H1 (cell line): Measurements from ENCODE around the gene MFNG. TPM values are rescaled to one million over a fixed set of nuclear protein-coding genes. Genes with fewer than 3 reads are reported as not detected.

ENCODE experiments used
- CTCF ChIA-PET: fragments of 300-600 bp; sonication (Branson Sonifier 250); formaldehyde crosslinking; loops from one replicate; lab custom pipeline; 2021; ENCODE audit not compliant: partially characterized antibody; lab: Charles Lee
- POLR2A ChIA-PET: fragments of 300-600 bp; sonication (Branson Sonifier 250); formaldehyde crosslinking; loops from one replicate; lab custom pipeline; 2021; ENCODE audit warnings: inconsistent platforms; ENCODE audit not compliant: partially characterized antibody; lab: Charles Lee
- DNase-seq, 2 experiments: peaks; one replicate each; pipeline versions ENCODE4 v3.0.0 to v3.0.0-alpha.2; 2010 to 2022; ENCODE audit warnings: low spot score in 2 of 2, low read depth in 1 of 2, mixed read lengths in 1 of 2
- FAIRE-seq: peaks from 2 replicates; lab custom pipeline; 2011; peaks lifted over from hg19 to GRCh38; lab: Jason Lieb, UNC
- H2AFZ ChIP-seq: 2 replicates; pipeline ENCODE4 v1.8.1; 2012; ENCODE audit warnings: low read length, inconsistent platforms
- H2AK5ac ChIP-seq: 2 replicates; pipeline ENCODE4 v1.6.1; 2013; ENCODE audit warnings: low read depth, low read length
- H2BK120ac ChIP-seq: replicated peaks from 2 replicates; pipeline ENCODE3; 2013; ENCODE audit warnings: low read depth, low read length, inconsistent platforms
- H2BK12ac ChIP-seq: 2 replicates; pipeline ENCODE4 v1.6.1; 2013; ENCODE audit warnings: low read depth, low read length
- H2BK15ac ChIP-seq: 2 replicates; pipeline ENCODE4 v1.6.1; 2013; ENCODE audit warnings: low read length
- H2BK20ac ChIP-seq: 2 replicates; pipeline ENCODE4 v1.6.1; 2013; ENCODE audit warnings: low read length
- H2BK5ac ChIP-seq: 2 replicates; pipeline ENCODE4 v1.6.1; 2013; ENCODE audit warnings: low read depth, low read length
- H3K14ac ChIP-seq: 2 replicates; pipeline ENCODE4 v1.6.1; 2013; ENCODE audit warnings: inconsistent platforms; ENCODE audit not compliant: insufficient read length
- H3K18ac ChIP-seq: 2 replicates; pipeline ENCODE4 v1.6.1; 2013; ENCODE audit warnings: low read length; ENCODE audit errors: extremely low read depth
- H3K23ac ChIP-seq: 2 replicates; pipeline ENCODE4 v1.6.1; 2013; ENCODE audit warnings: inconsistent platforms; ENCODE audit not compliant: insufficient read length
- H3K23me2 ChIP-seq: 2 replicates; pipeline ENCODE4 v1.6.1; 2013; ENCODE audit warnings: low read depth, low read length
- H3K27ac ChIP-seq: 2 replicates; pipeline ENCODE4 v1.6.1; 2011; ENCODE audit warnings: low read depth, low read length, inconsistent platforms
- H3K27me3 ChIP-seq, 4 experiments: replicated peaks in 1 of 4; 1 replicate in 1 of 4; 2 replicates in 3 of 4; pipeline versions ENCODE4 v1.6.1 to v1.8.1; 2011 to 2013; ENCODE audit warnings: low read length in 3 of 4, mild to moderate bottlenecking in 3 of 4, inconsistent platforms in 2 of 4, mixed read lengths in 2 of 4, moderate library complexity in 1 of 4; ENCODE audit not compliant: control insufficient read depth in 3 of 4, insufficient read depth in 3 of 4; ENCODE audit errors: extremely low read depth in 1 of 4
- H3K36me3 ChIP-seq, 4 experiments: 2 replicates each; pipeline versions ENCODE4 v1.6.1 to v1.8.1; 2011 to 2013; ENCODE audit warnings: mild to moderate bottlenecking in 4 of 4, low read length in 3 of 4, moderate library complexity in 2 of 4, control low read depth in 1 of 4, inconsistent platforms in 1 of 4; ENCODE audit not compliant: insufficient read depth in 4 of 4, control insufficient read depth in 2 of 4
- H3K4ac ChIP-seq: replicated peaks from 2 replicates; pipeline ENCODE3; 2013; ENCODE audit warnings: low read length, low read depth, mixed read lengths, inconsistent platforms; ENCODE audit not compliant: insufficient read length
- H3K4me1 ChIP-seq, 4 experiments: replicated peaks in 1 of 4; 1 replicate in 1 of 4; 2 replicates in 3 of 4; pipeline versions ENCODE4 v1.6.1 to v1.8.1; 2011 to 2013; ENCODE audit warnings: low read length in 3 of 4, inconsistent platforms in 2 of 4, mixed read lengths in 1 of 4; ENCODE audit not compliant: insufficient read depth in 4 of 4, control insufficient read depth in 3 of 4
- H3K4me2 ChIP-seq, 2 experiments: 2 replicates each; pipeline versions ENCODE4 v1.6.1 to v1.8.1; 2011 to 2013; ENCODE audit warnings: low read depth in 2 of 2, low read length in 2 of 2, control low read depth in 1 of 2, inconsistent platforms in 1 of 2, mild to moderate bottlenecking in 1 of 2; ENCODE audit not compliant: insufficient read depth in 1 of 2
- H3K4me3 ChIP-seq, 4 experiments: fragments of 200-600, 300-600 bp in 1 of 4; sonication (generic), shearing (Covaris generic), sonication (Bioruptor Twin) in 1 of 4; 2 replicates each; pipeline versions ENCODE4 v1.5.1 to v1.8.1; 2011 to 2016; ENCODE audit warnings: low read length in 4 of 4, low read depth in 3 of 4, control low read depth in 2 of 4, inconsistent platforms in 2 of 4, mild to moderate bottlenecking in 2 of 4, mixed read lengths in 1 of 4, moderate library complexity in 1 of 4; ENCODE audit not compliant: insufficient read depth in 2 of 4; ENCODE audit errors: extremely low read depth in 1 of 4
- H3K56ac ChIP-seq: replicated peaks from 2 replicates; pipeline ENCODE3; 2013; ENCODE audit warnings: low read depth, mild to moderate bottlenecking, mixed read lengths, low read length, inconsistent platforms; ENCODE audit not compliant: insufficient read length
- H3K79me1 ChIP-seq: 2 replicates; pipeline ENCODE4 v1.6.1; 2013; ENCODE audit warnings: low read depth, low read length, control low read depth
- H3K79me2 ChIP-seq, 2 experiments: 2 replicates each; pipeline versions ENCODE4 v1.6.1 to v1.8.1; 2012 to 2013; ENCODE audit warnings: low read length in 2 of 2, mild to moderate bottlenecking in 2 of 2, inconsistent platforms in 1 of 2; ENCODE audit not compliant: insufficient read depth in 2 of 2, control insufficient read depth in 1 of 2
- H3K9ac ChIP-seq, 4 experiments: replicated peaks in 1 of 4; 1 replicate in 1 of 4; 2 replicates in 3 of 4; pipeline versions ENCODE4 v1.6.1 to v1.8.1; 2011 to 2013; ENCODE audit warnings: low read depth in 3 of 4, low read length in 3 of 4, control low read depth in 2 of 4, mild to moderate bottlenecking in 2 of 4, moderate library complexity in 2 of 4, inconsistent platforms in 1 of 4; ENCODE audit errors: extremely low read depth in 1 of 4
- H3K9me3 ChIP-seq, 2 experiments: 2 replicates each; pipeline versions ENCODE4 v1.6.1 to v1.8.1; 2012 to 2013; ENCODE audit warnings: mild to moderate bottlenecking in 2 of 2, moderate library complexity in 2 of 2, control low read depth in 1 of 2, inconsistent platforms in 1 of 2, low read depth in 1 of 2, low read length in 1 of 2, mixed read lengths in 1 of 2; ENCODE audit not compliant: insufficient read depth in 2 of 2
- H4K20me1 ChIP-seq, 2 experiments: replicated peaks in 1 of 2; 2 replicates each; pipeline versions ENCODE3 to v1.8.1; 2011 to 2013; ENCODE audit warnings: inconsistent platforms in 2 of 2, low read length in 2 of 2, mild to moderate bottlenecking in 1 of 2; ENCODE audit not compliant: insufficient read depth in 2 of 2, control insufficient read depth in 1 of 2
- H4K5ac ChIP-seq: 2 replicates; pipeline ENCODE4 v1.6.1; 2013; ENCODE audit warnings: low read length, low read depth, mixed read lengths, inconsistent platforms; ENCODE audit not compliant: insufficient read length
- H4K8ac ChIP-seq: 2 replicates; pipeline ENCODE4 v1.8.0; 2013; ENCODE audit warnings: mild to moderate bottlenecking, moderate library complexity, low read length, inconsistent platforms; ENCODE audit not compliant: insufficient read depth; ENCODE audit errors: extremely low read depth
- H4K91ac ChIP-seq: replicated peaks from 2 replicates; pipeline ENCODE3; 2013; ENCODE audit warnings: low read length, mixed read lengths, inconsistent platforms; ENCODE audit not compliant: insufficient read length
- SP1 ChIP-seq: IDR thresholded peaks from 2 replicates; pipeline ENCODE4 v1.6.1; 2011; ENCODE audit warnings: low read depth, low read length
- WGBS, 2 experiments: shearing (Covaris generic) in 1 of 2; methylation state at CpG; one replicate each; pipeline versions ENCODE4 v1.1.6 to v1.1.7; 2013 to 2015; ENCODE audit warnings: low lambda C conversion rate in 2 of 2, mixed read lengths in 2 of 2, inconsistent platforms in 1 of 2, low coverage in 1 of 2, missing lambda C conversion rate in 1 of 2; ENCODE audit not compliant: insufficient replicate concordance in 2 of 2, insufficient coverage in 1 of 2, insufficient read length in 1 of 2; ENCODE audit errors: extremely low coverage in 1 of 2, missing lambda C conversion rate in 1 of 2; 5-methylcytosine and 5-hydroxymethylcytosine counted together
- polyA plus RNA-seq, 7 experiments: library from polyadenylated mRNA; depleted of rRNA in 3 of 7; stranded (reverse) in 5 of 7; unstranded in 2 of 7; fragments of >200 nt in 5 of 7; fragments of 200-250 nt in 2 of 7; gene quantifications; 1 replicate in 5 of 7; 2 replicates in 1 of 7; 4 replicates in 1 of 7; pipeline versions ENCODE4 v1.2.1 to v1.2.3, GENCODE V29; 2011 to 2013; ENCODE audit warnings: missing spikeins in 2 of 7, mixed read lengths in 2 of 7
- total RNA-seq: library from RNA; stranded (reverse); fragmentation: NEBNext Ultra II Directional; extraction: Animal tissue kit (Norgen Biotek cat#: 25700); gene quantifications from 2 replicates; pipeline ENCODE4 v1.2.1, GENCODE V29; 2021

The MFNG gene
- total and polyA plus RNA-seq, 2 of the 8 experiments (the other 6 are each of a cell fraction or from before 2014, with no cell fraction given) = 1.7 to 5.5 TPM

GRCh38 chr22:37534445-37534844 is 48.3 kb upstream of the MFNG start:
- H3K9ac ChIP-seq = no peak overlapping the region
- H4K8ac ChIP-seq = no peak overlapping the region
- no peak overlapping the region for H4K91ac ChIP-seq
- H3K4me2 ChIP-seq = no peak overlapping the region
- H3K79me2 ChIP-seq = no peaks in the 10 kb centered on the region
- DNase-seq = no peak
- CTCF ChIA-PET = interaction anchor here (1.0 to 1.6 kb wide), 2 partner anchors 10 to 32 kb away, joined by 3 to 4 read pairs; no protein-coding TSS in a partner anchor
- no peak for FAIRE-seq
- H2BK120ac ChIP-seq = no peak overlapping the region
- H3K23ac ChIP-seq = no peak overlapping the region
- H2AK5ac ChIP-seq = no peak overlapping the region
- POLR2A ChIA-PET = no interaction called here
- no peak overlapping the region for H2BK5ac ChIP-seq
- H4K20me1 ChIP-seq = peaks cover 0 to 1% of the 10 kb centered on the region in 2 experiments
- H3K4ac ChIP-seq = no peak overlapping the region
- H3K18ac ChIP-seq = no peak overlapping the region
- no peak overlapping the region for H2BK15ac ChIP-seq
- no peak overlapping the region for H3K14ac ChIP-seq
- H3K56ac ChIP-seq = no peak overlapping the region
- H3K27me3 ChIP-seq = no peaks in the 10 kb centered on the region
- H3K27ac ChIP-seq = no peak overlapping the region
- no peak overlapping the region for H2BK12ac ChIP-seq
- WGBS, 2 experiments = 86% methylated on average over 3 of the region's 3 CpGs; no CpG with 5 or more reads in 1 of the 2 experiments
- no peak overlapping the region for H2AFZ ChIP-seq
- H2BK20ac ChIP-seq = no peak overlapping the region
- no peaks in the 10 kb centered on the region for H3K36me3 ChIP-seq
- H3K4me3 ChIP-seq = no peak overlapping the region
- H4K5ac ChIP-seq = no peak overlapping the region
- H3K79me1 ChIP-seq = no peaks in the 10 kb centered on the region; the same call in 1 of the 2 replicates
- no peaks in the 10 kb centered on the region for H3K23me2 ChIP-seq
- H3K4me1 ChIP-seq = peaks cover 0 to 4% (median 0%) of the 10 kb centered on the region in 4 experiments; a peak in 1 of 7 replicates
- H3K9me3 ChIP-seq = no peaks in the 10 kb centered on the region
- TF ChIP-seq SP1 = no peak
